K562 (cell line): Measurements from ENCODE around the gene TMEM87B. TPM values are rescaled to one million over a fixed set of nuclear protein-coding genes. Genes with fewer than 3 reads are reported as not detected.

Experiments
- ARNT ChIP-seq, 2 experiments: fragments of 450-650 bp; IDR thresholded peaks; 2 replicates each; pipeline ENCODE4 v1.6.1; 2016; ENCODE audit warnings: mild to moderate bottlenecking in 1 of 2
- ATF7 ChIP-seq: fragments of 450-650 bp; IDR thresholded peaks from 2 replicates; pipeline ENCODE4 v1.7.1; 2014; ENCODE audit warnings: mild to moderate bottlenecking, moderate library complexity
- BRD4 ChIP-seq: fragments of 200-600 bp; sonication (generic); IDR thresholded peaks from 2 replicates; pipeline ENCODE4 v1.6.1; 2017; ENCODE audit warnings: inconsistent platforms
- CHD1 ChIP-seq: fragments of 200-600 bp; sonication (generic); IDR thresholded peaks from one replicate; pipeline ENCODE4 v1.6.1; 2012; ENCODE audit warnings: mild to moderate bottlenecking, moderate library complexity, low read length, inconsistent platforms
- CREBBP ChIP-seq: IDR thresholded peaks from one replicate; pipeline ENCODE4 v1.6.1; 2012; ENCODE audit warnings: low read depth, mild to moderate bottlenecking, control low read depth, inconsistent platforms, low read length
- CXXC5 ChIP-seq: fragments of 250-450 bp; sonication (Bioruptor Pico); IDR thresholded peaks from 2 replicates; pipeline ENCODE4 v1.8.0; 2022; ENCODE audit warnings: inconsistent platforms, mild to moderate bottlenecking, moderate library complexity
- FOSL1 ChIP-seq: fragments of 200-800 bp; sonication (Bioruptor generic); conservative IDR thresholded peaks from 2 replicates; pipeline ENCODE4 v1.6.1; 2016; ENCODE audit warnings: missing genetic modification characterization, missing compliant biosample characterization
- MEIS2 ChIP-seq: fragments of 450-650 bp; IDR thresholded peaks from 2 replicates; pipeline ENCODE4 v1.6.1; 2014; ENCODE audit warnings: mild to moderate bottlenecking; ENCODE audit not compliant: partially characterized antibody
- SMARCA5 ChIP-seq: fragments of 450-650 bp; IDR thresholded peaks from 2 replicates; pipeline ENCODE4 v1.6.1; 2016
- TBL1XR1 ChIP-seq, 2 experiments: IDR thresholded peaks; 2 replicates each; pipeline ENCODE4 v1.6.1; 2012; ENCODE audit warnings: improper control_type of control experiment in 2 of 2, low read length in 2 of 2, mild to moderate bottlenecking in 1 of 2
- TBP ChIP-seq: optimal IDR thresholded peaks from 2 replicates; pipeline ENCODE3; 2011; ENCODE audit warnings: low read depth, low read length, improper control_type of control experiment
- TEAD1 ChIP-seq, 2 experiments: fragments of 450-650 bp in 1 of 2; sonication (generic) in 1 of 2; formaldehyde crosslinking; IDR thresholded peaks; 2 replicates each; pipeline versions ENCODE4 v1.4.0 to v1.8.0; 2020 to 2022; ENCODE audit warnings: mild to moderate bottlenecking in 2 of 2, missing genetic modification reagents in 1 of 2
- TEAD2 ChIP-seq: fragments of 450-650 bp; IDR thresholded peaks from 2 replicates; pipeline ENCODE4 v1.6.1; 2016; ENCODE audit warnings: missing genetic modification characterization, control low read depth, missing compliant biosample characterization
- ZBTB7A ChIP-seq: IDR thresholded peaks from 2 replicates; pipeline ENCODE4 v1.6.1; 2011; ENCODE audit warnings: low read depth, mild to moderate bottlenecking, low read length, moderate library complexity, borderline replicate concordance; ENCODE audit not compliant: control insufficient read depth
- ZNF146 ChIP-seq: IDR thresholded peaks from one replicate; pipeline ENCODE4 v1.6.1; 2018; ENCODE audit warnings: missing compliant biosample characterization; ENCODE audit not compliant: unreplicated experiment
- ZNF644 ChIP-seq: fragments of 200-800 bp; sonication (Bioruptor generic); IDR thresholded peaks from 2 replicates; pipeline ENCODE4 v1.6.1; 2016; ENCODE audit warnings: low read depth, missing genetic modification characterization, missing compliant biosample characterization
- polyA plus RNA-seq, 8 experiments: library from polyadenylated mRNA; depleted of rRNA in 4 of 8; stranded (reverse) in 5 of 8; unstranded in 3 of 8; fragments of >200 nt; fragmentation: Nextera tagmentation in 2 of 8; fragmentation: Illumina TruSeq in 1 of 8; extraction: Ambion mirVana in 2 of 8; extraction: Trizol in 1 of 8; gene quantifications; 2 replicates each; pipeline versions ENCODE4 v1.2.1 to v1.2.3, GENCODE V29; 2011 to 2014; ENCODE audit warnings: inconsistent platforms in 1 of 8, missing spikeins in 1 of 8
- total RNA-seq, 7 experiments: library from RNA; depleted of rRNA in 6 of 7; stranded (reverse); fragments of >200 nt in 6 of 7; fragmentation: Illumina TruSeq in 2 of 7; extraction: Trizol in 2 of 7; gene quantifications; 2 replicates each; pipeline versions ENCODE4 v1.2.1 to v1.2.3, GENCODE V29; 2011 to 2021; ENCODE audit warnings: low replicate concordance in 1 of 7
- TF ChIP-seq, protein P1 (sequence below): fragments of 250-450 bp; sonication (Bioruptor Pico); IDR thresholded peaks from 2 replicates; pipeline ENCODE4 v1.5.0; 2020; ENCODE audit warnings: mild to moderate bottlenecking
- TF ChIP-seq, protein P2 (sequence below): sonication (generic); formaldehyde crosslinking; IDR thresholded peaks from 2 replicates; pipeline ENCODE4 v1.8.0; 2022; ENCODE audit warnings: mild to moderate bottlenecking, missing genetic modification reagents
- TF ChIP-seq, protein P3 (sequence below): fragments of 450-650 bp; IDR thresholded peaks from 2 replicates; pipeline ENCODE4 v1.6.1; 2016; ENCODE audit warnings: low read depth, mild to moderate bottlenecking, moderate library complexity
- TF ChIP-seq, protein P4 (sequence below), 2 experiments: fragments of 450-650 bp; IDR thresholded peaks; 2 replicates each; pipeline ENCODE4 v1.6.1; 2018; ENCODE audit warnings: mild to moderate bottlenecking in 2 of 2, low read depth in 1 of 2; ENCODE audit not compliant: partially characterized antibody in 2 of 2
- TF ChIP-seq, protein P5 (sequence below): fragments of 450-650 bp; IDR thresholded peaks from 2 replicates; pipeline ENCODE4 v1.6.1; 2016; ENCODE audit warnings: antibody characterized with exemption

Gene TMEM87B
- total and polyA plus RNA-seq, 9 of the 15 experiments (the other 6 are each of a cell fraction or from before 2014, with no cell fraction given), result 3.7 to 17.1 (median 11.0) TPM

DNA sequence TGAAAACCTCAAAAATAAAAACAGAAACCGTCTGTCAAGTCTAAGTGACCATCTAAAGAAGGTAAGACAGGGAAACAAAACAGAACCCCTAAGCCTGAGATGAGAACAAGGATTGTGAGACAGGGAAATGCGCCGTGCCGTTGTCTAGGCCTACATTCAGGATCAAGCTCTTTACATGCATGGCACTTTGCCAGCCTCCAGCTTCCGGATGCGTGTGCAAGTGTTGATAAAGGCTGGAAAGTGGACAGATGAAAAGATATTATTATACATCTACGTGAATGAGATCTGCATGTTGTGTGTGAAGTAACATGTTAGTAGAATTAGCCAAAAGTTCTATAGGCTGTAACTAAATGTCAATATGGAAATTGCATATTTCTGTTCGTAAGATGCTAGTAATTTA, 28.6 kb upstream of the TMEM87B start (continued):
- TF ChIP-seq, protein P1, sequence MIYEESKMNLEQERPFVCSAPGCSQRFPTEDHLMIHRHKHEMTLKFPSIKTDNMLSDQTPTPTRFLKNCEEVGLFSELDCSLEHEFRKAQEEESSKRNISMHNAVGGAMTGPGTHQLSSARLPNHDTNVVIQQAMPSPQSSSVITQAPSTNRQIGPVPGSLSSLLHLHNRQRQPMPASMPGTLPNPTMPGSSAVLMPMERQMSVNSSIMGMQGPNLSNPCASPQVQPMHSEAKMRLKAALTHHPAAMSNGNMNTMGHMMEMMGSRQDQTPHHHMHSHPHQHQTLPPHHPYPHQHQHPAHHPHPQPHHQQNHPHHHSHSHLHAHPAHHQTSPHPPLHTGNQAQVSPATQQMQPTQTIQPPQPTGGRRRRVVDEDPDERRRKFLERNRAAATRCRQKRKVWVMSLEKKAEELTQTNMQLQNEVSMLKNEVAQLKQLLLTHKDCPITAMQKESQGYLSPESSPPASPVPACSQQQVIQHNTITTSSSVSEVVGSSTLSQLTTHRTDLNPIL, result no peak
- TF ChIP-seq TEAD1 (CRISPR knock-in tag; IDR thresholded peaks at IDR 0.05), result no peak
- peak in 1 of 2 experiments; percentile 45; a peak in 1 of 4 replicates for TF ChIP-seq ARNT (IDR thresholded peaks at IDR 0.05)
- TF ChIP-seq ZNF146 (CRISPR knock-in tag), result no peak
- TF ChIP-seq, protein P2, sequence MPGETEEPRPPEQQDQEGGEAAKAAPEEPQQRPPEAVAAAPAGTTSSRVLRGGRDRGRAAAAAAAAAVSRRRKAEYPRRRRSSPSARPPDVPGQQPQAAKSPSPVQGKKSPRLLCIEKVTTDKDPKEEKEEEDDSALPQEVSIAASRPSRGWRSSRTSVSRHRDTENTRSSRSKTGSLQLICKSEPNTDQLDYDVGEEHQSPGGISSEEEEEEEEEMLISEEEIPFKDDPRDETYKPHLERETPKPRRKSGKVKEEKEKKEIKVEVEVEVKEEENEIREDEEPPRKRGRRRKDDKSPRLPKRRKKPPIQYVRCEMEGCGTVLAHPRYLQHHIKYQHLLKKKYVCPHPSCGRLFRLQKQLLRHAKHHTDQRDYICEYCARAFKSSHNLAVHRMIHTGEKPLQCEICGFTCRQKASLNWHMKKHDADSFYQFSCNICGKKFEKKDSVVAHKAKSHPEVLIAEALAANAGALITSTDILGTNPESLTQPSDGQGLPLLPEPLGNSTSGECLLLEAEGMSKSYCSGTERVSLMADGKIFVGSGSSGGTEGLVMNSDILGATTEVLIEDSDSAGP (CRISPR knock-in tag), result no peak
- TF ChIP-seq, protein P3, sequence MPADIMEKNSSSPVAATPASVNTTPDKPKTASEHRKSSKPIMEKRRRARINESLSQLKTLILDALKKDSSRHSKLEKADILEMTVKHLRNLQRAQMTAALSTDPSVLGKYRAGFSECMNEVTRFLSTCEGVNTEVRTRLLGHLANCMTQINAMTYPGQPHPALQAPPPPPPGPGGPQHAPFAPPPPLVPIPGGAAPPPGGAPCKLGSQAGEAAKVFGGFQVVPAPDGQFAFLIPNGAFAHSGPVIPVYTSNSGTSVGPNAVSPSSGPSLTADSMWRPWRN, result 0 out of 2 replicates have a peak, but pooled peaks have one; percentile 26
- no peak for TF ChIP-seq ZBTB7A
- 0 out of 4 replicates have a peak, but pooled peaks of 1 of the 2 experiments have one; percentile 13 for TF ChIP-seq TBL1XR1 (IDR thresholded peaks at IDR 0.05; ENCODE audit: low read length in 2 of 2)
- no peak for TF ChIP-seq CREBBP
- TF ChIP-seq, protein P4, sequence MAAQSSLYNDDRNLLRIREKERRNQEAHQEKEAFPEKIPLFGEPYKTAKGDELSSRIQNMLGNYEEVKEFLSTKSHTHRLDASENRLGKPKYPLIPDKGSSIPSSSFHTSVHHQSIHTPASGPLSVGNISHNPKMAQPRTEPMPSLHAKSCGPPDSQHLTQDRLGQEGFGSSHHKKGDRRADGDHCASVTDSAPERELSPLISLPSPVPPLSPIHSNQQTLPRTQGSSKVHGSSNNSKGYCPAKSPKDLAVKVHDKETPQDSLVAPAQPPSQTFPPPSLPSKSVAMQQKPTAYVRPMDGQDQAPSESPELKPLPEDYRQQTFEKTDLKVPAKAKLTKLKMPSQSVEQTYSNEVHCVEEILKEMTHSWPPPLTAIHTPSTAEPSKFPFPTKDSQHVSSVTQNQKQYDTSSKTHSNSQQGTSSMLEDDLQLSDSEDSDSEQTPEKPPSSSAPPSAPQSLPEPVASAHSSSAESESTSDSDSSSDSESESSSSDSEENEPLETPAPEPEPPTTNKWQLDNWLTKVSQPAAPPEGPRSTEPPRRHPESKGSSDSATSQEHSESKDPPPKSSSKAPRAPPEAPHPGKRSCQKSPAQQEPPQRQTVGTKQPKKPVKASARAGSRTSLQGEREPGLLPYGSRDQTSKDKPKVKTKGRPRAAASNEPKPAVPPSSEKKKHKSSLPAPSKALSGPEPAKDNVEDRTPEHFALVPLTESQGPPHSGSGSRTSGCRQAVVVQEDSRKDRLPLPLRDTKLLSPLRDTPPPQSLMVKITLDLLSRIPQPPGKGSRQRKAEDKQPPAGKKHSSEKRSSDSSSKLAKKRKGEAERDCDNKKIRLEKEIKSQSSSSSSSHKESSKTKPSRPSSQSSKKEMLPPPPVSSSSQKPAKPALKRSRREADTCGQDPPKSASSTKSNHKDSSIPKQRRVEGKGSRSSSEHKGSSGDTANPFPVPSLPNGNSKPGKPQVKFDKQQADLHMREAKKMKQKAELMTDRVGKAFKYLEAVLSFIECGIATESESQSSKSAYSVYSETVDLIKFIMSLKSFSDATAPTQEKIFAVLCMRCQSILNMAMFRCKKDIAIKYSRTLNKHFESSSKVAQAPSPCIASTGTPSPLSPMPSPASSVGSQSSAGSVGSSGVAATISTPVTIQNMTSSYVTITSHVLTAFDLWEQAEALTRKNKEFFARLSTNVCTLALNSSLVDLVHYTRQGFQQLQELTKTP (IDR thresholded peaks at IDR 0.05; ENCODE audit: low read depth in 1 of 2, partially characterized antibody in 2 of 2), result peak in 1 of 2 experiments; percentile 32
- TF ChIP-seq TEAD2 (tag), result no peak
- no peak for TF ChIP-seq BRD4
- TF ChIP-seq ZNF644 (tag), result no peak
- peak; percentile 78 for TF ChIP-seq CXXC5 (CRISPR knock-in tag)
- TF ChIP-seq SMARCA5, result no peak
- no peak for TF ChIP-seq TBP
- TF ChIP-seq ATF7, result no peak; the same call in 1 of the 2 replicates
- peak; percentile 46; the same call in 1 of the 2 replicates for TF ChIP-seq FOSL1 (tag)
- TF ChIP-seq CHD1, result no peak
- TF ChIP-seq MEIS2, result peak; percentile 32
- TF ChIP-seq, protein P5, sequence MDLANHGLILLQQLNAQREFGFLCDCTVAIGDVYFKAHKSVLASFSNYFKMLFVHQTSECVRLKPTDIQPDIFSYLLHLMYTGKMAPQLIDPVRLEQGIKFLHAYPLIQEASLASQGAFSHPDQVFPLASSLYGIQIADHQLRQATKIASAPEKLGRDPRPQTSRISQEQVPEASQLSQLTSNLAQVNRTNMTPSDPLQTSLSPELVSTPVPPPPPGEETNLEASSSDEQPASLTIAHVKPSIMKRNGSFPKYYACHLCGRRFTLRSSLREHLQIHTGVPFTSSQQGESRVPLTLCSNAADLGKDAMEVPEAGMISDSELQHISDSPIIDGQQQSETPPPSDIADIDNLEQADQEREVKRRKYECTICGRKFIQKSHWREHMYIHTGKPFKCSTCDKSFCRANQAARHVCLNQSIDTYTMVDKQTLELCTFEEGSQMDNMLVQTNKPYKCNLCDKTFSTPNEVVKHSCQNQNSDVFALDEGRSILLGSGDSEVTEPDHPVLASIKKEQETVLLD, result no peak
